ENCODE measurements around the gene FOXP1.

- TF ChIP-seq CTCF (IDR thresholded peaks at IDR 0.05; ENCODE audit: insufficient read depth, low read length, poor library complexity, severe bottlenecking): no peak
- no peak for TF ChIP-seq EZH2phosphoT487 (conservative IDR thresholded peaks at IDR 0.05; ENCODE audit: low read length)
These were observed 81.4 kb downstream of the FOXP1 start for GRCh38 chr3:71502066-71502625.

All from SU-DHL-6 (cell line).